Measurements from ENCODE around the gene HERC3.

DNA sequence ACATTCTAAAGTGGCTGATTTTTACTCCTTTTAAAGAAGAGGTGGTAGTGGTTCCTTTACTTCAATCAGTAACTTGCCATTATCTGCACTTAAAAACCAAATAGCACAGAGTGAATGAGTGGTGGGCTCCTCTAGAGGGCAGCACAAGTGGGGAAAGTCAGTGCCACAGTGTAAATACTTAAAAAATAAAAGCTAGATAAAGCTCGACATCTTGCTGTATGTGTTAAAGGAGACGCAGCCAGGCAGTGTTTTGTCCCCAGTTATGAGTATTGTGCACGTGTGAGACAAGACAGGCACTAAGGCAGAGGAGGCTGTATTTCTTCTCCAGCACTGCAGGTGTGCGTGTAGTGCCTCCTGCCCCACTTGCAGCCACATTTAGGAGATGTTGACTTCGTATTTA, 80.7 kb downstream of the HERC3 start:
- TF ChIP-seq CTCF (IDR thresholded peaks at IDR 0.05; ENCODE audit: low read length) (peak; percentile 73), EZH2 (IDR thresholded peaks at IDR 0.05; ENCODE audit: borderline replicate concordance, low read length) (no peak)
